ENCODE results near the gene PIK3C2G.

The PIK3C2G gene

GRCh38 chr12:18281941-18282340 lies 20.6 kb downstream of the PIK3C2G start:
- no peak for DNase-seq

- DNase-seq, result no peak
Observed at GRCh38 chr12:18283831-18284230, 22.5 kb downstream of the PIK3C2G start.

- DNase-seq, result no peak
Observed at GRCh38 chr12:18284386-18284785, 23.1 kb downstream of the PIK3C2G start.

GRCh38 chr12:18285161-18285560 lies 23.8 kb downstream of the PIK3C2G start:
- no peak for DNase-seq

- no peak for DNase-seq
Observed at GRCh38 chr12:18290386-18290785, 29.1 kb downstream of the PIK3C2G start.

GRCh38 chr12:18294889-18295288 lies 33.6 kb downstream of the PIK3C2G start:
- DNase-seq, result no peak

GRCh38 chr12:18296201-18296908 lies 35.0 kb downstream of the PIK3C2G start:
- DNase-seq, result no peak

GRCh38 chr12:18296909-18297280 lies 35.6 kb downstream of the PIK3C2G start:
- DNase-seq, result no peak

GRCh38 chr12:18297902-18298301 lies 36.6 kb downstream of the PIK3C2G start:
- DNase-seq, result no peak

- no peak for DNase-seq
Observed at GRCh38 chr12:18302809-18303430, 41.6 kb downstream of the PIK3C2G start.

- DNase-seq, result no peak
Observed at GRCh38 chr12:18304609-18305008, 43.3 kb downstream of the PIK3C2G start.

- DNase-seq, result no peak
Observed at GRCh38 chr12:18306311-18306710, 45.0 kb downstream of the PIK3C2G start.

- no peak for DNase-seq
Observed at GRCh38 chr12:18313306-18313705, 52.0 kb downstream of the PIK3C2G start.

- DNase-seq, result no peak
Observed at GRCh38 chr12:18320036-18320617, 58.8 kb downstream of the PIK3C2G start.

GRCh38 chr12:18320976-18321375 lies 59.7 kb downstream of the PIK3C2G start:
- DNase-seq, result no peak

- DNase-seq, result no peak
Observed at GRCh38 chr12:18323159-18323558, 61.8 kb downstream of the PIK3C2G start.

- no peak for DNase-seq
Observed at GRCh38 chr12:18327036-18327435, 65.7 kb downstream of the PIK3C2G start.

- DNase-seq, result no peak
Observed at GRCh38 chr12:18332173-18332572, 70.9 kb downstream of the PIK3C2G start.

GRCh38 chr12:18339633-18340032 lies 78.3 kb downstream of the PIK3C2G start:
- no peak for DNase-seq

- DNase-seq, result no peak
Observed at GRCh38 chr12:18340186-18340585, 78.9 kb downstream of the PIK3C2G start.

GRCh38 chr12:18340786-18341185 lies 79.5 kb downstream of the PIK3C2G start:
- no peak for DNase-seq

- no peak for DNase-seq
Observed at GRCh38 chr12:18343708-18344107, 82.4 kb downstream of the PIK3C2G start.

GRCh38 chr12:18345021-18345735 lies 83.9 kb downstream of the PIK3C2G start:
- no peak for DNase-seq

GRCh38 chr12:18352312-18352711 lies 91.0 kb downstream of the PIK3C2G start:
- DNase-seq, result no peak

Data from T-helper 9 cell (primary cell).